ENCODE measurements around the gene FARP1.

DNA sequence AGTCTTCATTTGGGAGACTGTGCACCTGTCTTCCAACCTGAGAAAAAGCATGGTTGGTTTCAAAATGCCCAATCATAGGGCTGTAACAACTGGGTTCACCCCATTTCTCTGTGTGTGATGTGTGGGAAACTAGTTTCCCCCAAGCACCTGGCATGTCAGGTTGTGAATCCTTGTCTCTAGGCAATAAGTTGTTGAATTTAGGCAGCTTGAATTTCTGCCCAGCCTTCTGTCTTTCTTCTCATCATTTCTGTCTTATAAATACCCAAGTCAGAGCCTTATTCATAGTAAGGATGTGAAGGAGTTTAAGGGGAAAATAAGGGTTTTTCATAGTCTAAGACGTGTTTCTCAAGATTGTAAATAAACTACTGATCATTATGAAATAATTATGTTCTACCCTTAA, 204.9 kb downstream of the FARP1 start:
- TF ChIP-seq CTCF (IDR thresholded peaks at IDR 0.05) (no peak), POLR2A (IDR thresholded peaks at IDR 0.05) (no peak), POLR2AphosphoS5 (IDR thresholded peaks at IDR 0.05) (no peak)

All from gastroesophageal sphincter (tissue), 3 donors.